RWPE2 (cell line): ENCODE results near the gene PRKAG2.

Experiments used
- ATAC-seq: fragments of 200-7000 bp; cut with Tn5 transposase; 3 replicates; pipeline ENCODE4 v1.9.1; 2021; ENCODE audit warnings: low read depth
- DNase-seq: peaks from one replicate; pipeline ENCODE4 v3.0.0-alpha.2; 2020; ENCODE audit warnings: low spot score
- H3K27ac ChIP-seq: fragments of 450-650 bp; 2 replicates; pipeline ENCODE4 v1.5.1; 2017; ENCODE audit warnings: mild to moderate bottlenecking; ENCODE audit not compliant: poor library complexity, severe bottlenecking
- H3K27me3 ChIP-seq: fragments of 250-450 bp; sonication (Bioruptor Pico); 2 replicates; pipeline ENCODE4 v1.5.1; 2021; ENCODE audit warnings: mild to moderate bottlenecking, moderate library complexity; ENCODE audit not compliant: insufficient read depth, poor library complexity, severe bottlenecking
- H3K36me3 ChIP-seq: fragments of 250-450 bp; sonication (Bioruptor Pico); 2 replicates; pipeline ENCODE4 v1.5.1; 2020; ENCODE audit warnings: low read depth, mild to moderate bottlenecking, moderate library complexity
- H3K4me1 ChIP-seq: fragments of 250-450 bp; sonication (Bioruptor Pico); 2 replicates; pipeline ENCODE4 v1.5.1; 2021; ENCODE audit warnings: mild to moderate bottlenecking, moderate library complexity; ENCODE audit not compliant: insufficient read depth, poor library complexity, severe bottlenecking
- H3K4me3 ChIP-seq: fragments of 250-450 bp; sonication (Bioruptor Pico); 2 replicates; pipeline ENCODE4 v1.5.1; 2021; ENCODE audit warnings: mild to moderate bottlenecking, moderate library complexity; ENCODE audit not compliant: severe bottlenecking
- H3K9me3 ChIP-seq: fragments of 250-450 bp; sonication (Bioruptor Pico); 2 replicates; pipeline ENCODE4 v1.5.1; 2021; ENCODE audit warnings: mild to moderate bottlenecking, moderate library complexity; ENCODE audit not compliant: severe bottlenecking
- CTCF ChIP-seq: fragments of 450-650 bp; IDR thresholded peaks from one replicate; pipeline ENCODE4 v1.5.1; 2017; ENCODE audit warnings: mild to moderate bottlenecking, moderate library complexity; ENCODE audit not compliant: poor library complexity, severe bottlenecking

PRKAG2 gene

GRCh38 chr7:151924001-151924400, 47.1 kb upstream of the PRKAG2 start:
- Histone ChIP-seq H3K9me3 (no peaks in the 10 kb centered on the region), H3K27ac (no peak overlapping the region), H3K27me3 (no peaks in the 10 kb centered on the region), H3K4me1 (no peaks in the 10 kb centered on the region), H3K4me3 (no peak overlapping the region), H3K36me3 (no peaks in the 10 kb centered on the region)
- DNase-seq, result no peak
- no peak for ATAC-seq
- TF ChIP-seq CTCF, result no peak

GRCh38 chr7:151923097-151923876, 46.4 kb upstream of the PRKAG2 start:
- Histone ChIP-seq H3K4me1 (no peaks in the 10 kb centered on the region), H3K27me3 (no peaks in the 10 kb centered on the region), H3K27ac (no peak overlapping the region), H3K9me3 (no peaks in the 10 kb centered on the region), H3K36me3 (no peaks in the 10 kb centered on the region), H3K4me3 (no peak overlapping the region)
- no peak for DNase-seq
- ATAC-seq, result peak; percentile 54; the same call in 2 of the 3 replicates
- TF ChIP-seq CTCF, result no peak

- no peaks in the 10 kb centered on the region for H3K27me3 ChIP-seq
- no peaks in the 10 kb centered on the region for H3K4me1 ChIP-seq
- no peak overlapping the region for H3K27ac ChIP-seq
- H3K36me3 ChIP-seq, result no peaks in the 10 kb centered on the region
- TF ChIP-seq CTCF, result no peak
- H3K4me3 ChIP-seq, result no peak overlapping the region
- no peaks in the 10 kb centered on the region for H3K9me3 ChIP-seq
- no peak for DNase-seq
- ATAC-seq, result no peak
These were observed 44.5 kb upstream of the PRKAG2 start for GRCh38 chr7:151921451-151921850.

- no peak for ATAC-seq
- no peaks in the 10 kb centered on the region for H3K36me3 ChIP-seq
- no peak for DNase-seq
- no peak overlapping the region for H3K27ac ChIP-seq
- no peak overlapping the region for H3K4me3 ChIP-seq
- no peaks in the 10 kb centered on the region for H3K27me3 ChIP-seq
- no peaks in the 10 kb centered on the region for H3K4me1 ChIP-seq
- TF ChIP-seq CTCF, result no peak
- H3K9me3 ChIP-seq, result no peaks in the 10 kb centered on the region
These were observed 43.6 kb upstream of the PRKAG2 start for GRCh38 chr7:151920488-151920887.

- Histone ChIP-seq H3K4me3 (no peak overlapping the region), H3K36me3 (no peaks in the 10 kb centered on the region), H3K27ac (no peak overlapping the region), H3K4me1 (no peaks in the 10 kb centered on the region), H3K27me3 (no peaks in the 10 kb centered on the region), H3K9me3 (no peaks in the 10 kb centered on the region)
- ATAC-seq, result no peak
- DNase-seq, result no peak
- no peak for TF ChIP-seq CTCF
These were observed 42.7 kb upstream of the PRKAG2 start for GRCh38 chr7:151919595-151919994.
